Hepatocyte (in vitro differentiated cells): ENCODE results near the gene NOS1. TPM values are rescaled to one million over a fixed set of nuclear protein-coding genes. Genes with fewer than 3 reads are reported as not detected.
"Not testable (repeated sequence)": the region's sequence is repeated elsewhere in the genome, so short reads cannot be mapped to it uniquely, and the experiment has no call there.

Experiments
- DNase-seq: peaks from one replicate; pipeline ENCODE4 v3.0.0-alpha.2; 2016; ENCODE audit warnings: low spot score
- H2AFZ ChIP-seq: fragments of 200-600 bp; sonication (generic); 2 replicates; pipeline ENCODE4 v1.6.0; 2016; ENCODE audit warnings: antibody characterized with exemption, mild to moderate bottlenecking
- H3K27ac ChIP-seq: fragments of 200-600 bp; sonication (generic); 2 replicates; pipeline ENCODE4 v1.5.1; 2016; ENCODE audit warnings: mild to moderate bottlenecking
- H3K27me3 ChIP-seq: fragments of 200-600 bp; sonication (generic); 2 replicates; pipeline ENCODE4 v1.6.1; 2016
- H3K36me3 ChIP-seq: fragments of 200-600 bp; sonication (generic); replicated peaks from 2 replicates; pipeline ENCODE4 v1.5.1; 2016; ENCODE audit warnings: low read depth; ENCODE audit not compliant: insufficient read depth
- H3K4me1 ChIP-seq: fragments of 200-600 bp; sonication (generic); 2 replicates; pipeline ENCODE4 v1.5.1; 2016; ENCODE audit warnings: mild to moderate bottlenecking, moderate library complexity; ENCODE audit not compliant: insufficient read depth
- H3K4me2 ChIP-seq: fragments of 200-600 bp; sonication (generic); 2 replicates; pipeline ENCODE4 v1.6.0; 2016
- H3K4me3 ChIP-seq: fragments of 200-600 bp; sonication (generic); 2 replicates; pipeline ENCODE4 v1.5.1; 2016; ENCODE audit warnings: mild to moderate bottlenecking
- H3K79me2 ChIP-seq: fragments of 200-600 bp; sonication (generic); 2 replicates; pipeline ENCODE4 v1.6.0; 2017; ENCODE audit warnings: mild to moderate bottlenecking
- H3K9me2 ChIP-seq: fragments of 200-600 bp; sonication (generic); replicated peaks from 2 replicates; pipeline ENCODE4 v1.6.0; 2017; ENCODE audit warnings: mild to moderate bottlenecking; ENCODE audit not compliant: insufficient read depth
- H3K9me3 ChIP-seq: fragments of 200-600 bp; sonication (generic); 2 replicates; pipeline ENCODE4 v1.5.1; 2016; ENCODE audit warnings: low read depth, mild to moderate bottlenecking
- H4K20me1 ChIP-seq: fragments of 200-600 bp; sonication (generic); 2 replicates; pipeline ENCODE4 v1.6.0; 2016; ENCODE audit warnings: mild to moderate bottlenecking; ENCODE audit not compliant: insufficient read depth, poor library complexity, severe bottlenecking
- EZH2 ChIP-seq: fragments of 200-600 bp; sonication (generic); IDR thresholded peaks from 2 replicates; pipeline ENCODE4 v1.6.1; 2016; ENCODE audit warnings: antibody characterized with exemption, mild to moderate bottlenecking, borderline replicate concordance
- EZH2phosphoT487 ChIP-seq: fragments of 200-600 bp; sonication (generic); IDR thresholded peaks from one replicate; pipeline ENCODE4 v1.6.1; 2018; ENCODE audit warnings: antibody characterized with exemption, mild to moderate bottlenecking, low read depth, moderate library complexity; ENCODE audit not compliant: unreplicated experiment, severe bottlenecking
- WGBS: methylation state at CpG from one replicate; pipeline ENCODE4 v1.1.6; 2016; ENCODE audit warnings: low lambda C conversion rate; ENCODE audit errors: missing lambda C conversion rate; 5-methylcytosine and 5-hydroxymethylcytosine counted together
- polyA plus RNA-seq: library from polyadenylated mRNA; unstranded; fragments of >200 nt; fragmentation: Nextera tagmentation; extraction: Ambion mirVana; gene quantifications from 2 replicates; pipeline ENCODE4 v1.2.1, GENCODE V29; 2016
- total RNA-seq: library from RNA; depleted of rRNA; stranded (reverse); fragments of >200 nt; gene quantifications from 2 replicates; pipeline ENCODE4 v1.2.3, GENCODE V29; 2014
- TF ChIP-seq, protein P1 (sequence below): fragments of 200-600 bp; sonication (generic); IDR thresholded peaks from 2 replicates; pipeline ENCODE4 v1.5.1; 2016; ENCODE audit warnings: antibody characterized with exemption, mild to moderate bottlenecking; ENCODE audit not compliant: poor library complexity

Gene NOS1
- total and polyA plus RNA-seq, 2 experiments from 2014 or later = not detected

- Histone ChIP-seq H3K9me2 (no peaks in the 10 kb centered on the region), H3K27ac (no peak overlapping the region), H3K79me2 (no peaks in the 10 kb centered on the region), H3K27me3 (peaks cover 2% of the 10 kb centered on the region), H3K36me3 (no peaks in the 10 kb centered on the region), H4K20me1 (no peaks in the 10 kb centered on the region), H2AFZ (no peak overlapping the region), H3K4me3 (no peak overlapping the region), H3K4me2 (no peak overlapping the region), H3K9me3 (no peaks in the 10 kb centered on the region), H3K4me1 (no peaks in the 10 kb centered on the region)
- TF ChIP-seq EZH2 (no peak), EZH2phosphoT487 (no peak)
- TF ChIP-seq, protein P1, sequence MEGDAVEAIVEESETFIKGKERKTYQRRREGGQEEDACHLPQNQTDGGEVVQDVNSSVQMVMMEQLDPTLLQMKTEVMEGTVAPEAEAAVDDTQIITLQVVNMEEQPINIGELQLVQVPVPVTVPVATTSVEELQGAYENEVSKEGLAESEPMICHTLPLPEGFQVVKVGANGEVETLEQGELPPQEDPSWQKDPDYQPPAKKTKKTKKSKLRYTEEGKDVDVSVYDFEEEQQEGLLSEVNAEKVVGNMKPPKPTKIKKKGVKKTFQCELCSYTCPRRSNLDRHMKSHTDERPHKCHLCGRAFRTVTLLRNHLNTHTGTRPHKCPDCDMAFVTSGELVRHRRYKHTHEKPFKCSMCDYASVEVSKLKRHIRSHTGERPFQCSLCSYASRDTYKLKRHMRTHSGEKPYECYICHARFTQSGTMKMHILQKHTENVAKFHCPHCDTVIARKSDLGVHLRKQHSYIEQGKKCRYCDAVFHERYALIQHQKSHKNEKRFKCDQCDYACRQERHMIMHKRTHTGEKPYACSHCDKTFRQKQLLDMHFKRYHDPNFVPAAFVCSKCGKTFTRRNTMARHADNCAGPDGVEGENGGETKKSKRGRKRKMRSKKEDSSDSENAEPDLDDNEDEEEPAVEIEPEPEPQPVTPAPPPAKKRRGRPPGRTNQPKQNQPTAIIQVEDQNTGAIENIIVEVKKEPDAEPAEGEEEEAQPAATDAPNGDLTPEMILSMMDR = no peak
- DNase-seq = no peak
- 78% methylated on average over 16 of the region's 16 CpGs for WGBS
These were observed 153.2 kb downstream of the NOS1 start for GRCh38 chr12:117208206-117208605.

- TF ChIP-seq EZH2 (no peak), EZH2phosphoT487 (no peak)
- TF ChIP-seq, protein P1 = no peak
- H3K9me3 ChIP-seq = no peaks in the 10 kb centered on the region
- H3K27ac ChIP-seq = no peak overlapping the region
- H4K20me1 ChIP-seq = no peaks in the 10 kb centered on the region
- no peaks in the 10 kb centered on the region for H3K27me3 ChIP-seq
- no peak for DNase-seq
- no peaks in the 10 kb centered on the region for H3K9me2 ChIP-seq
- H3K4me3 ChIP-seq = no peak overlapping the region
- no CpG with 5 or more reads among the region's 2 CpGs for WGBS
- no peak overlapping the region for H2AFZ ChIP-seq
- no peaks in the 10 kb centered on the region for H3K79me2 ChIP-seq
- H3K4me2 ChIP-seq = no peak overlapping the region
- H3K4me1 ChIP-seq = no peaks in the 10 kb centered on the region
- H3K36me3 ChIP-seq = no peaks in the 10 kb centered on the region
These were observed 153.8 kb downstream of the NOS1 start for GRCh38 chr12:117207675-117208074.

GRCh38 chr12:117202556-117202955, 158.9 kb downstream of the NOS1 start:
- TF ChIP-seq EZH2 (no peak), EZH2phosphoT487 (no peak)
- TF ChIP-seq, protein P1 = no peak
- 94% methylated on average over 9 of the region's 9 CpGs for WGBS

GRCh38 chr12:117202033-117202432, 159.4 kb downstream of the NOS1 start:
- no peak for TF ChIP-seq EZH2
- TF ChIP-seq, protein P1 = no peak
- TF ChIP-seq EZH2phosphoT487 = no peak
- 94% methylated on average over 9 of the region's 9 CpGs for WGBS
- Histone ChIP-seq H3K4me1 (no peaks in the 10 kb centered on the region), H3K4me3 (no peak overlapping the region), H3K9me3 (no peaks in the 10 kb centered on the region), H3K4me2 (no peak overlapping the region), H3K27ac (no peak overlapping the region), H2AFZ (no peak overlapping the region), H4K20me1 (no peaks in the 10 kb centered on the region), H3K9me2 (no peaks in the 10 kb centered on the region), H3K79me2 (no peaks in the 10 kb centered on the region), H3K27me3 (no peaks in the 10 kb centered on the region), H3K36me3 (no peaks in the 10 kb centered on the region)
- no peak for DNase-seq

More at GRCh38 chr12:117202556-117202955, 158.9 kb downstream of the NOS1 start:
- DNase-seq = no peak
- H2AFZ ChIP-seq = no peak overlapping the region
- no peak overlapping the region for H3K4me3 ChIP-seq
- H3K4me2 ChIP-seq = no peak overlapping the region
- no peaks in the 10 kb centered on the region for H3K9me2 ChIP-seq
- H3K4me1 ChIP-seq = no peaks in the 10 kb centered on the region
- H3K9me3 ChIP-seq = no peaks in the 10 kb centered on the region
- no peaks in the 10 kb centered on the region for H3K27me3 ChIP-seq
- H3K36me3 ChIP-seq = no peaks in the 10 kb centered on the region
- no peak overlapping the region for H3K27ac ChIP-seq
- no peaks in the 10 kb centered on the region for H3K79me2 ChIP-seq
- H4K20me1 ChIP-seq = no peaks in the 10 kb centered on the region

GRCh38 chr12:117199956-117200744, 161.3 kb downstream of the NOS1 start:
- WGBS = 94% methylated on average over 8 of the region's 8 CpGs
- not testable (repeated sequence) for H4K20me1 ChIP-seq, DNase-seq, H3K4me1 ChIP-seq, H3K79me2 ChIP-seq, H3K4me3 ChIP-seq, H3K27me3 ChIP-seq, H3K9me2 ChIP-seq, H3K27ac ChIP-seq, H3K9me3 ChIP-seq, H3K4me2 ChIP-seq, H2AFZ ChIP-seq, H3K36me3 ChIP-seq
